Measurements from ENCODE around the gene ROPN1B.
A peak's percentile ranks its signal among the peaks of the same experiment; 100 is the strongest.
"Not testable (repeated sequence)": the region's sequence is repeated elsewhere in the genome, so short reads cannot be mapped to it uniquely, and the experiment has no call there.

The ROPN1B gene

GRCh38 chr3:125968701-125969592 lies at the start of gene ROPN1B:
ROPN1B (plus strand) TSS chr3:125969178; CDS start chr3:125972055, 2,877 bp downstream.
- not testable (repeated sequence) for DNase-seq (ENCODE audit: low read depth in 2 of 2)

GRCh38 chr3:125920191-125920590 lies 48.8 kb upstream of the ROPN1B start:
- not testable (repeated sequence) for DNase-seq (ENCODE audit: low read depth in 2 of 2)

GRCh38 chr3:125920751-125921279 lies 48.2 kb upstream of the ROPN1B start:
- not testable (repeated sequence) for DNase-seq (ENCODE audit: low read depth in 2 of 2)

- not testable (repeated sequence) for DNase-seq (ENCODE audit: low read depth in 2 of 2)
Measured at GRCh38 chr3:125921712-125922111, 47.3 kb upstream of the ROPN1B start.

- DNase-seq (ENCODE audit: low read depth in 2 of 2) = not testable (repeated sequence)
Measured at GRCh38 chr3:125923324-125924115, 45.5 kb upstream of the ROPN1B start.

- DNase-seq (ENCODE audit: low read depth in 2 of 2) = not testable (repeated sequence)
Measured at GRCh38 chr3:125924276-125924675, 44.7 kb upstream of the ROPN1B start.

- not testable (repeated sequence) for DNase-seq (ENCODE audit: low read depth in 2 of 2)
Measured at GRCh38 chr3:125925727-125926126, 43.3 kb upstream of the ROPN1B start.

- DNase-seq (ENCODE audit: low read depth in 2 of 2) = peak; percentile 11 to 27
Measured at GRCh38 chr3:125928771-125929545, 40.0 kb upstream of the ROPN1B start.

- DNase-seq (ENCODE audit: low read depth in 2 of 2) = not testable (repeated sequence)
Measured at GRCh38 chr3:125929765-125930164, 39.2 kb upstream of the ROPN1B start.

- DNase-seq (ENCODE audit: low read depth in 2 of 2) = not testable (repeated sequence)
Measured at GRCh38 chr3:125931355-125931880, 37.6 kb upstream of the ROPN1B start.

GRCh38 chr3:125933397-125934173 lies 35.4 kb upstream of the ROPN1B start:
- not testable (repeated sequence) for DNase-seq (ENCODE audit: low read depth in 2 of 2)

GRCh38 chr3:125935252-125935874 lies 33.6 kb upstream of the ROPN1B start:
- not testable (repeated sequence) for DNase-seq (ENCODE audit: low read depth in 2 of 2)

- DNase-seq (ENCODE audit: low read depth in 2 of 2) = not testable (repeated sequence)
Measured at GRCh38 chr3:125936210-125936815, 32.7 kb upstream of the ROPN1B start.

GRCh38 chr3:125936891-125937290 lies 32.1 kb upstream of the ROPN1B start:
- not testable (repeated sequence) for DNase-seq (ENCODE audit: low read depth in 2 of 2)

- DNase-seq (ENCODE audit: low read depth in 2 of 2) = not testable (repeated sequence)
Measured at GRCh38 chr3:125947806-125948205, 21.2 kb upstream of the ROPN1B start.

GRCh38 chr3:125948901-125949300 lies 20.1 kb upstream of the ROPN1B start:
- not testable (repeated sequence) for DNase-seq (ENCODE audit: low read depth in 2 of 2)

GRCh38 chr3:125951176-125951575 lies 17.8 kb upstream of the ROPN1B start:
- not testable (repeated sequence) for DNase-seq (ENCODE audit: low read depth in 2 of 2)

GRCh38 chr3:125957020-125957419 lies 12.0 kb upstream of the ROPN1B start:
- DNase-seq (ENCODE audit: low read depth in 2 of 2) = not testable (repeated sequence)

All from stimulated activated CD8-positive, alpha-beta memory T cell treated with anti-CD3 and anti-CD28 coated beads, Interleukin-15, amount 100 ng/mL, for 4 hours (primary cell).